GM19328 (cell line): Measurements from ENCODE around the gene HOXA7.

Experiments
- ATAC-seq: cut with Tn5 transposase; IDR thresholded peaks from one replicate; pipeline ENCODE4 v1.9.1; 2021; ENCODE audit warnings: mild to moderate bottlenecking, moderate library complexity; ENCODE audit not compliant: unreplicated experiment

HOXA7 gene

DNA sequence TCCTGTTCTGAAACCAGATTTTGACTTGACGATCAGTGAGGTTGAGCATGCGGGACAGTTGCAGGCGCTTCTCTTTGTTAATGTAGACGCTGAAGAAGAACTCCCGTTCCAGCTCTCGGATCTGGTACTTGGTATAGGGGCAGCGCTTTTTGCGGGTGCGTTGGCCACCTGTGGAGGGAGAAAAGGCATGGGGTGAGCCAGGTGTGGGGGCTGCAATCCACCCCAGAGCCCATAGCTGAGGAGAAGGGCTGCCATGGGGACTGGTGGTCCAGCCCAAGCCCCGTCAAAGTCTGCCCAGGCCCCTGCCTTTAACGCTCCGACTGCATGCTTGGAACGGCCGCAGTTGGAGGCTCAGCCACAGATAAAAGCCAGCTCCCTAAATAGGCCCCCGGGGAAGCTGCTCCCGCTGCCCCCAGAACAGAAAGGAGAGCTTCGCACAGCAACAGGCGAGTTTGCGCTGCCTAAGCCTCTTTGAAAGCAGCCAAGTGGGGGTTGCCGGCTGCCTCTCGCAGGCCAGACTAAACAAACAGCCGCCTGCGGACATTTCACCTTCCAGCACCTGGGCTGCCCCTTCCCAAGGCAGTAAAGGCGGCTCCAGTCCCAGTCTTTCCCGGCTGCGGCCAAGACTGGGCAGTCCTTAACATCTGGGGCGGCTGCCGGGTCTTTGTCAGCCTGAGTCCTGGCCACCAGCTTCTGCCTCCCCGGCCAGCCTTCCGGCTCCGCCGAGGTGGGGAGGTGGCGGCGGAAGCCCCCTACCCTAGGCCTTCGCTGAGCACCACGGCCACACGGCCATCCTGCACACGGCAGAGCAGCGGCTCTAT, 26.6 kb upstream of the HOXA7 start:
- ATAC-seq = no peak

DNA sequence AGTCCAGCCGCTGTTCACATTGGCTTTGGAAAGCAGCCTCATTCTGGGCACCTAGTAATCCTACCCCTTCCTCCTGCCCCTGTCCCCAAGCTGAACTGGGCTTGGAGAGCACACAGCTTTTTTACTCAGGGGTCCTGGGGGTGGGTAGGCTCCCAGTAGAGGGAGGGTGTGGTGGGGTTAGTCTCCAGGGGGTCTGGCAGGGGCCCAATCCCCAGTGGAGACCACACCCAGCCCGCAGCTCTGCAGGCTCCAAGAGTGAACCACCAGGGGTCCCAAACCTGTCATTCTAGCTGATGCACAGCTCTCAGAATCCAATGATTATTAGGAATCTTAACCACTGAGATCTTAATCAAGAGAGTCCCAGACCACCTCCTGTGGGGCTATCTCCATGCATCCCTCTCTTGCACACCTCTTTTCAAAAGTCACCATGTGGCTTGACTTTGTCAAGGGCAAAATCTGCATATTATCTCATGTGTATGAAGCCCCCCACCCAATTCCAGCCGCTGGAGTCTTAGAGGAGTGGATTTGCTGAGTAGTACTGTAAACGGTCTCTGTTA, 25.9 kb upstream of the HOXA7 start:
- no peak for ATAC-seq

DNA sequence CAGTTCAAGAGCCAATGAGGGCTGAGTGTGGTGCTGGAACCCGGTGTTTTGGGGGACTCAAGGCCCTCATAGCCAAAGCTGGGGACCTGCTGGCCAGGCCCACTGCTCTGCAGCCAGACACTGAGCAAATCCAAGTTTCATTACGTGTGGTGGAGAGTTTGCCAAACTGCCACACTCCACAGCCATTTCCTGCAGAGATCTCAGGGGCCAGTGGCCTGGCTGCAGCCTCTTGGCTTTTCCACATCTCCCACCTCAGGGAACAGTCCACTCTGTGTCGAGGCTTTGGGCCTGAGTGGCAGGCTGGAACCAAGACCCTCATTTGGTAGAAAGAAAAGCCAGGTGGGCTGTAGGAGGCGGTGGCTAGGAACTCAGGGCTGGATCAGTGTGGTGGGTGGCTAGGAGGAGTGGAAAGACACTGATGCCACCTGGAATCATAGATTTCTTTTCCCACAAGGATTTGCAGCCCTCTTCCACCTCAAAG, 25.4 kb upstream of the HOXA7 start:
- ATAC-seq = no peak

DNA sequence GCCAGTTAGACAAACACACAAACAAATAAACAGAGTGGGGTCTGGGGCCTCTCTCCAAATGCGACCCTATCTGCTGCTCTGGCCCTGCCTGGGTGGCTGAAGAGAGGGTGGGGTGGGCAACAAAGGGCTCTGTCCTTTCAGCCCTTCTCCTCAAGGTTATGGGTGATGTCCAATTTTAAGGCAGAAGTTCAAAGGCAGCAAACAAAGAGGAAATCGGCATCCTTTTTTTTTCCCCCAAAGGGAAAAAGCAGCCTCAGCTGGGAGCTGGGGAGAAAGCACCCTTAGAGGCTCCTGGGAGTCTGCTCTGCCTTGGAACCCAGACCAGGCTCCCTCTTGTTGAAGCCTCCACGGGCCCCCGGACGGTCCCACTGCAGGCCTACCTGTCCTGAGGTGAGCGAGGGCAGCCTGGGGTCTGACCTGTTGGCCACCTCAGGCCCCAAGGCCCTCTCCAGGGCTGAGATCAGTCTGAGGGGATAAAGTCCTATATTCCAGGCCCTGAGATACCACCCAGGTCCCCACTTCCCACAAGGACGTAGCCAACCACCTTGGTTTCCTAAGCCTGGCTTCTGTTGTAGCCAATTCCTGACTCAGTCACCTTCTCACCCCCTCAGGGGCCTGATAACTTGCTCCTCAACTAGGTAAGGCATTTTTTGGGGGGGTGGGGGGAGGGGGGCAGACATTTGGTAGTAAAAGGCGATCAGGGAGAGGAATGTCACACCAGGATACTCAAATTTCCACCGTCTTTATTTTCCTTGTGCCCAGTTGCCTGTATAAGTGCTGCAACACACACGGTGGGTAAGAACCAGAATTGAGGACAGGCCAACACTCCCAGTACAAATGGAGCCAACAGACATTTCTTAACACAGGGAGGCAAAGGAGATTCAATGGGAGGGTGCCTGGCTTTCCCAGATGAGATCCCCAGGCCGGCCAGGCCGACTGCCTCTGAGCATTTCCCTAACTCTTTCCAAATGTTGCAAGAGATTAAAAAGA, 24.3 kb upstream of the HOXA7 start:
- no peak for ATAC-seq

DNA sequence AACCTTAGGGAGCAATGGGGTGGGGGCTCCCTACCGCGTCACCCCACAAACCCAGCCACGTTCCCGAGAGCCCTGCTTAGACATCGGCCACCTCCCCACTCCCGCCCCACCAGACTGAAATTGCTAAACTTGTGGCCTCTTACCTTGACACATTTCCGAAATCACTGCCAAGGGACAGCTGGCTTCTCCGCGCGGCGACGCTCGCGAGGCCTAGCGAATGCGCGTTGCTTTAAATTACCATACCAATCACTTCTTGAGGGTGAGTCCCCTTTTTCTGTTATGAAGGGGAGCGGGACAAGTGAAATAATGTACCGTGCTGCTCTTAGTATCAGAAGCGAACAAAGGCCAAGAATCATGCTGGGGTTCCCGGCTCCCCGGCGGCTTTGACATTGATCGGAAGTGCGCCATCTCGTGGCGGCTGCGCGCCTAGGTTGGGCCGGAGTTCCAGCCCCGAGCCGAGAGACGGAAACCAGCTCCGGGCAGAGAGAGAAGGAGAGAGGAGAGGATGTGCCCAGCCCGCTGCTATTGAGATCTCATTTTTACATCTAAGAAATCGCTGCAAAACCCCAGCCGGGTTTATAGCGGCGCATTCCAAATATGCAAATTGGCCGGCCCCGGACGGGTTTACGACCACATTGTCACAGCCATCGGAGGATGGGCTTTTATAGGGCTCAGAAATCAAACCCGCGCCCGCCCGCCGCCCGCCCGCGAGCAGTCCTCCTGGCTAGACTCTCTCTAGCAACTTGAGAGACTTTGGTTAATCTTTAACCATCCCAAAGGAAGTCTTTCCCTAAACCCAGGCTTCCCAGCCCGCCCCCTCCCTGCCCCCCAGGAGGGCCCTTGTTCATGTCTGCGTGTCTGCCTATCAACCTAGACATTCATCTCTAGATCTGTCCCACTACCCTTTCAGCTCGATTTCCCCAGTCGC, 23.3 kb upstream of the HOXA7 start:
- ATAC-seq = no peak

DNA sequence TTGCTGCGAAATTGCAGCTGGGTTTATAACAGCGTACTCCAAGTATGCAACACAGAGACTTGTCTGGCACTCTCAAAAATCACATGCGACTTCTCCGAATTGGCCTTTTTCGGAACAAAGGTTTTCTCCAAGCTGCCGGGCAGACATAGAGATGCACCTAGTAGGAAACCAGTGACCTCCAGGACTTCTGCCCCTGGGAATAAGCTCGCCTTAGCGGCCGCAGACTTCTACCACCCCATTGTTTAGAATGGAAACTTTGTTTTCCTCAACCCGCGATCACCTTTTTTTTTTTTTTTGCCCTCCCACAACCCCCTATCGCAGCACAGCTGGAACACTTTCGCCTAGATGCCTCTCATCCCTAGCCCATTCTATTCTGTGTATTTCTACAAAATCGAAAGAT, 22.6 kb upstream of the HOXA7 start:
- no peak for ATAC-seq

DNA sequence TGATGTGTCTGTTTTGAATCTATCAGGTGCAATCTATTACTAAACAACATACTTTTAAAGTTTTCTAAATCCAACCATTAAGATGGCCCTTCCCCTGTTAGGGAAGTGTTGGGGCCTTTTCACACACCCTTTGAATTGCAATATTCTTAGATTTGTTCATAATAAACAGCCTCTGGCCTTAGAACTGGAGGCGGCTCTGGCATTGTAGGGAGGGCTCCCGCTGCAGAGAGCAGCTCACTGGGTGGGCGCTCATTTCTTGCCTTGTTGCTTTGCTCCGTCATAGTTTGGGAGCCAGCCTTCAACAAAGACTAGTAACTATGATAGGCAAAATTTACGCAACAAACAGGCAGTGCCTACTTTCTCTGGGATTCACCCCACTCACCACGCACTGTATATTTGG, 21.9 kb upstream of the HOXA7 start:
- no peak for ATAC-seq

DNA sequence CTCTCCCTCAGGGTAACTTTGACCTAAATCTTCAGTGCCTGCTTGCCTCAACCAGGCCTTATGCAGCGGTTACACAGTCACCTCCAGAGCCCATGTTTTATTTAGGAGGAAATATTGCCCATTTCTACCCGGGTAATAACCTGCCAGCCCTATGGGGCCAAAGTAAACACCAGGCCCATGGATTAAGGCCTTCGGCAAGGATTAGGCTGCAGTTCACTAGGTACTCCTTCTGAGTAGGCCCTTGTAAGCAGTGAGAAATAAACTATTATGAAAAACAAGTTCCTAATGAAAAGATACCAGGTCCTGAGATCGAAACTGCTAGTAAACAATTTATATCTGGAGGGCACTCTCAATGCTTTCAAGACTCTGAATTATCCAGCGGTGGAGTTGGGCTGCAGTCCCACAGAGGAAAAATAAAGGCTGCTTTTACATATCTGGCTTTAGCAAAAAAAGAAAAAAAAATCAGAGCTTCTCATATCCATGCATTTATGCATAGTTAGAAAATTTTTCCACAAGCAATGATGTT, 21.4 kb upstream of the HOXA7 start:
- ATAC-seq = no peak

DNA sequence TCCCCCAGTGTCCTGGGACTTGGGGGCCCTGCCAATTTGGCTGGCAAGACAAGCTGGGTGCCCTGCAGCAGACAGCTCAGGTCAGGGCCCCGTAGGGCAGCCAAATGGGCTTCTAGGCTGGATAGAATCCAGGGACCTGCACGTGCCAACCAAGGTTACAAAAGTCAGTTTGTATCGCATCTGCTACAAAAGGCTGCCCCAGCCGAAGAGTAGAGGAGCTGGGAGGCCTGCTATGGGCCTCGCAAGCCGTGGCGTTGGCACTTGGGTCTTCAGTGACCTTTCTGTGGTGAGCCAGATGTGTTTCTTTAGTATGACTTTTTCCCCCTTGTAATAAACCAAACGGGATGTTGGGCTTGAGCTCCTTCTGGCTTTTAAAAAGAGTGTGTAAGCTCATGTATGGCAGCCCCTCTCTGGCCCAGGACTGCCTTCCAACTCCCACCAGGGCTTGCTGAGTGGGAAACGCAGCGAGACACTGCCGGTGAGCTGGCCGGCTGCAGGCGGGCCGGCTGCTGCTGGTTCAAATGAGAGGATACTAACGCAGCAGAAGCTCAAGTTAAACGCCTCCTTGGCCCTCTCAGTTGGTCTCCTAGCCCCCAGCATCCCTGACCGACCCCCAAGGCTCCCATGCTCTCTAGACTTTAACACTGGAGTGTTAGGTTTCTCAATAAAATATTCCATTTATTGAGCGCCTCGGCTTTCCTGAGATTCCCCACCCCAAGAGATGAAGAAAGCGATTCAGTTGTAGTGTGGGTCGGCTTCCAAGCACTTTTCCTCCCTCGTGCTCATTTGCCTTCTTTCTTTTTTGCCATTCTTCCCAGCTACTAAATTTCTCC, 20.7 kb upstream of the HOXA7 start:
- ATAC-seq = no peak

DNA sequence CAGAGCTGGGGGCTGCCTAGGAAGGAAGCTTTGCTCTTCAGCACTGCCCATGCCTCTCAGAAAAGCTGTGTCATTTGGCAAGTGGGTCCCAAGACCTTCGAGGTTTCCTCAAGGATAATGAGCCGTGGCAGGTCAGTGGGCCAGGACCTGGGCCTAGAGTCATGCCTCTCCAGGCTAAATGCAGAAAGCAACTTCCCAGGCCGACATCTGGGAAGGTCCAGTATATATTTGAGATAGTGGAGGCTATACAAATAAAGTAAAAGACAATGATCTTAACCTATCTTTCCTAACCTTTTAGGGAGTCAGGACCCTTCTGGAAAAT, 20.0 kb upstream of the HOXA7 start:
- no peak for ATAC-seq

DNA sequence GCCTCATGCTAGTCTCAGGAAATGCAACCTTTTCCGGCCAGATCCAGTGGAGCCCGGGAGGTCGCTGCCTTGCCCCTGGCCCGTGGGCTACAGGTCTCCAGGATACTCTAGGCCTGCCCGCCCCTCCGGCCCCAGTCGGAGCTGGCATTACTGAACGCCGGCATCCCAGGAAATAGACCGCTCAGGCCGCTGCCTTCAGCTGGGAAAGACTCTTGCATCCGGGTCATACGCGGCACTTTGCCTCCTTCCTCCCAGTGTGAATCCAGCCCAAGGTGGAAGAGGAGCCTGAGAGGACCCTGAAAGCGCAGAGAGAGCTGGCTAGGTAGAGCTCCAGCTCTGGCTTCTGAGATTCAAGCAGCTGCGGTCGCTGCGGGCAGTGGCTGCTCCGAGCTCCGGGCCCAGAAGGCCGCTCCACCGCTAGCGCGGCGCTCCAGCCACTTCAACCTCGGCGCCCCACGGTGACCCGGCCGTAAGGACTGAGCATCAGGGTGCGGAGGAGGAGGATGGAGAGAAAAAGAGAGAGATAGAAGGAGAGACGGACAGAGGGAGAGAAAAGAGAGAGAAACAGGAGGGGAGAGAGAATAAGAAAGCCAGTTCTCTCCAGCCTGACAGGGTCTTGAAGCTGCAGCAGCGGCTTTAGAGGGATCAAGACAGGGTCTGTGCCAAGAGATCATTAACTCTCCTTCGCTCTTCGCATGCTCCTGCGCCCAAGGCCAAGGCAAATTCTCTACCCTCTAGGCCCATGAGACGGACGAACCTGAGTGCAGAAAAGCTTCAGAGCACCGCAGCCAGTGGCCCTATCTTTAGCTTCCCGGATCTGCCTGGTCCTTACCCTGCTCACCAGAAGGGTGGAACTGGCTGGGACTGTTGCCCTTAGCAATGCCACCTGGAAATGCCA, 19.4 kb upstream of the HOXA7 start:
- ATAC-seq = no peak

DNA sequence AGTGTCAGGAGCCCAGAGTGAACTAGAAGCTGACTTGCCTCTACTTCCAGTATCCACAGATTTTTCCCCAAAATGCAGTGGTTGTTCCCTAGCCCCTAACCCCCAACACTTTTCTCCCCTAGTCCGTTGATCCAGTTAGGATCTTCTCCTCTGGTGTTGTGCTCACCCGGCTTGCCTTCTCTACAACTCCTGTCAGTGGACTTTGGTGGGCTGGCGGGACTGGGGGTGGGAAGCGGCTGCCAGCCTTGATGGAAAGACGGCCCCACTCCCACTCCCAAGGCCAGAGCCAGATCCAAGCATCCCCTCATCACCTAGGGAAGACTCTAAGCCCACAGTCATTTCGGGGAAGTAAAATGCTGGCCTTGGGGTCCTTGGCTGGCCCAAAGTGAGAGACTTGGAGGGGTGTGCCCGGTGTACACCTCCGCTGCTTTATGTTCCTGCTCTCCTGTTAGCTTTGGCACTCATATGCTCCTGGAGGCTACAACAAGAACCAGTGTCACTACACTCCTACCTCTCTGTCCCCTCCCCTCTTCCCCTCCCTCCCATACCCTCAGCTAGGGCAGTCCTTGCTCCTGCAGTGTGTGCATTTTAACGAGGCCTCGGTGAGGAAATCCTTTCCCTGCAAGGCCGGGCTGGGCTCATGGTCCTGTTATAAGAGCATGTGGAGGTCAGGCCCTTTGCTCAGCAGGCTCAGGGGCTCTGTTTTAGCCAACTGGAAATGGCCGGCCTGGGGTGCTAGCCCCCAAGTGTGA, 18.6 kb upstream of the HOXA7 start:
- no peak for ATAC-seq

DNA sequence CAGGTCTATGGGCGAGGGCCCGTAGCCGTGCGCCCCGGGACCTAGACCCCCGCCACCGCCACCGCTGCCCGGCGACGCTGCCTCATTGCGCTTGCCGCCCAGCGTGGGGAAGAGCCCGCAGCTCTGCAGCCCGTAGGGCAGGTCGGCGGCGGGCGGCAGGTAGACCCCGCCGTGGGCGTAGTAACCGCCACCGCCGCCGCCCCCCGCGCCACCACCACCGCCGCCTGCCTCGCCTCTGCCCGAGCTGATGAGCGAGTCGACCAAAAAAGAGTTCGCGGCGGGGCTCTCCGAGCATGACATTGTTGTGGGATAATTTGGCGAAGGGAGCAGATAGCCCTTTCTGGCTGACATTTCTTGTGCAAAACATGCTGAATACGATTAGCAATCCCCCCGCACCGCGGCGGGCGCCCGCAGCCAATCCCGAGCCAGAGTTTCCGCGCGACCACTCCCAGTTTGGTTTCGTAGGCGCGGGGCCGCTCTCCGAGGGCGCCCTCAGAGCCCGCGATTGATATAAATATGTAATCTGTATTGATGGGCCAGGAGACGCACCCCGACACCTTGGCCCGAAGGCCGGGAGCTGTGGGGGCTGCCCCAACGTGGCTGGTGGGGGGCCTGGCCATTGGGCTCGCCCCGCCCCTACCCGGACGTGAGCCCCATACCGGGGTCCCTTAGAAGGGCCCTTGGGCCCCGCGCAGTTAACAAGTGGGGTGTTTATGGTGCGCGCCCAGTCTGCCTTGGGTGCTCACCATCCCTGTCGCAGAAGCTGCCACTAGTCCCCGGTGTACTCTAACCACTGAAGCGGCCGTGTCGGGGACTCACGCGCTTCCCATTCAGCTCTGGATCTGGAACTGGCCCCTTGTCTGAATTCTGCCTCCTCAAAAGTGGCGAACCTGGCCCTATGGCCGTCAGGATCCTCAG, 17.7 kb upstream of the HOXA7 start, which contains the start of gene HOXA10:
TSS of gene HOXA10 (minus strand) at position 365 of the 918 bp plus-strand sequence. CDS start at position 351, 14 bp downstream.
- no peak for ATAC-seq

DNA sequence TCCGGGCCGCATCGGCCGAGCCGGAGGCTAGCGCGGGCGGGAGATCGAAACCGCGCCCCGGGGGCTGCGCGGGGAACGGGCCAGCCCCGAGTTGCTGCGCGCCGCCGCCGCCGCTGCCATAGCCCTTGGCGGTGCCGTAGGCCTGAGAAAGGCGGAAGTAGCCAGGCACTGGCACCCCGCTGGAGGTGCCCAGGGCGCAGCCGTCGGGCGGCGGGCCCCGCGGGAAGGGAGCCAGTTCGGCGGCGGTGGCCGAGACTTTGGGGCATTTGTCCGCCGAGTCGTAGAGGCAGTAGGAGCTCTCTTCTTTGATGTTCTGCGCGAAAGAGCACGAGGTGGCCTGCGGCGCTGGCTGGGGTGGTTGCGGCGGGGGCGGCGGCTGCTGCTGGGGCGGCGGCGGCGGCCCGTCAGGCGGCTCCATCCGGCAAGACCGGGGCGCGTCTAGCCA, 17.1 kb upstream of the HOXA7 start:
- no peak for ATAC-seq

DNA sequence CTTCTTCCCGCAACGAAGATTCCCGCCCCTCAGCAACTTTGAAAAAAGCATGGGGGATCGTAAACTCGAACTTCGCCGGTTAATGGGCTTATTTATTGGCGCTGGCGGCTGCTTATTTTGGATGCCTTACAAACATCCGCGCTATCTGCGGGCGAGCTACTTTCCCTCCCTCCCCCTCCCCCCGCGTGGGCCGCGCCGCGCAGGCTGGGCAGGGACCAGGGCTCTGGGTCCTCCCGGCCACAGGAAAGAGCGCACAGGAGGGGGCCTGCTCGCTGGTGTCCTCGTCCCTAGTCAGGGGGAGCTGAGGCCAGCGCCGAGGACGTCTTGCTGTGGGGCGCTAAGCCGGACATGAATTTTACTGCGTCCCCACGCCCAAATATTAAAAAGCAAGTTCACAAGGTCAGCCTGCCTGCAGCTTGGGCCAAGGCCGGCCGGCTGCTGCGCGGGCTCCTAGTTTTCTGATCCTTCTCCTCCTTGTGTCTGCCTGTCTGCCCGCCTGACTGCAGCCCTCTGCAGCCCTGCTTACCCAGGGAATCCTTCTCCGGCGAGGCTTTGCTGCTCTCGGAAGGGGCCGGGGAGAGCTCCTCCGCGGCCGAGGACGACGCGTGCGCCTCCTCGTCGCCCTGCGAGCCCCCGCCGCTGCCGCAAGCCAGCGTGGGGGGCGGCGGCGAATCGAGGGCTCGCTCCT, 16.5 kb upstream of the HOXA7 start:
- no peak for ATAC-seq

DNA sequence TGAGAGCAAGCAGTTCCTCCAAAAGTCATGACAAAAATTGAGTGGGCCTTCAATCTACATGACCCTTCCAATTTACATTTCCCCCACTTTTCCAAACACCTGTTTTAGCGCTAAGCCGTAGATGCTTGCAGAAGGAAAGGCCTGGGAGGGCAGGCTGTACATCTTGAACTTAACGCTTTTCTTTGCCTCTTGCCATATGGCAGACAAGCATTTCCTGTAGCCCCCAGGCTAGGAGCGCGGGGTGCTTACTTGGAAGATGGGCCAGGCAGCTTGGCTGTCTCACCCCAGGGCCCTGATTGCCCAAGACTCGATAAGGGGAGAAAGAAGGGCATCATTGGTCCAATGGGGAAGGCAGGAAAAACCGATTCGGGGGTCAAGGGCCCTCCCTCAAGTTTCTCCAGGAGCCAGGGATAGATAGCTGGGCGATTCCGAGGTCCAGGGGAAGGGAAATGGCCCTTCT, 15.9 kb upstream of the HOXA7 start:
- ATAC-seq = no peak
